LoVo (cell line): ENCODE data around the gene GPATCH1.
A peak's percentile ranks its signal among the peaks of the same experiment; 100 is the strongest.
"Not testable (repeated sequence)": the region's sequence is repeated elsewhere in the genome, so short reads cannot be mapped to it uniquely, and the experiment has no call there.

Experiments
- DNase-seq: peaks from one replicate; pipeline ENCODE4 v3.0.0-alpha.2; 2016; ENCODE audit warnings: low spot score

Gene GPATCH1

DNA sequence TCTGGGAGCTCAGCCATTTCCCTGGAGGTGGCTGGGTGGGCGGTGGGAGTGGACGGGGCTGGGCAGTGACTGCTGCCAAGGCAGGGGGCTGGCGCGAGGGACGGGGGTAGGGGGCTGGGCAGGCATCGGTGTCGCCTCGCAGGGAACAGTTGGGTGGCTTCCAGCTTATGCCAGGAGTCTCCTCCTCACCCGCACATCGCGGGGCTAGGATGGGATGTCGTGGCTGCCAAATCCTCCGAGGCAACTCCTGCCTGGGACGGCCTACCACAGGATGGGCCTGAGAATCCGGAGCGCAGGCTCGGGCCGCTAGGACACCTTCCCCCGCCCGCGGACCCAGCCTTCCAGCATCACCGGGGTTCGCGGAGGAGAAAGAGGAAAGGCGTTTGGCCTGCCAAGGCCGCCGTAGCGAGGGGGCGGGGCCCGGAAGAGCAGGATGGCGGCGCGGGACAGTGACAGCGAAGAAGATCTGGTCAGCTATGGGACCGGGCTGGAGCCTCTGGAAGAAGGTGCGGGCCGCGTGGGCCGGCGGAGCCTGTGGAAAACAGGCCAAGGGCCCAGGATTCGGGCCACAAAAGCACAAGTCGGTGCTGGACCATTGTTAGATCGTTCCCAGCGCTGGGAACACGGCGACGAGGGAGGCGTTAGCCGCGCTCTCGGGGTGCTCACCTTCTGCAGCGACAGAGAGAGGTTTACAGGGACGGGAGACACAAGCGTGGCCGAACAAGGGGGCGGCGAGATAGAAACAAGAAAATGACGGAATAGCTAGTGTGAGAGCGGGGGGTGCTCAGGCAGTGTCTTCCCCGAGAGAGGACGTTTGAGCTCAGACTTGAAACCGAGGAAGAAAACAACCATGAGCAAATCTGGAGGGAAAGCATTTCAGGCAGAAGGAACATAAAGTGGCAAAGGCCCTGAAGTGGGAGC, at the start of gene GPATCH1:
Gene GPATCH1 (plus strand): TSS at position 421 of the 921 bp plus-strand sequence. CDS start 13 bp downstream, at position 434.
- DNase-seq: peak; percentile 86

DNA sequence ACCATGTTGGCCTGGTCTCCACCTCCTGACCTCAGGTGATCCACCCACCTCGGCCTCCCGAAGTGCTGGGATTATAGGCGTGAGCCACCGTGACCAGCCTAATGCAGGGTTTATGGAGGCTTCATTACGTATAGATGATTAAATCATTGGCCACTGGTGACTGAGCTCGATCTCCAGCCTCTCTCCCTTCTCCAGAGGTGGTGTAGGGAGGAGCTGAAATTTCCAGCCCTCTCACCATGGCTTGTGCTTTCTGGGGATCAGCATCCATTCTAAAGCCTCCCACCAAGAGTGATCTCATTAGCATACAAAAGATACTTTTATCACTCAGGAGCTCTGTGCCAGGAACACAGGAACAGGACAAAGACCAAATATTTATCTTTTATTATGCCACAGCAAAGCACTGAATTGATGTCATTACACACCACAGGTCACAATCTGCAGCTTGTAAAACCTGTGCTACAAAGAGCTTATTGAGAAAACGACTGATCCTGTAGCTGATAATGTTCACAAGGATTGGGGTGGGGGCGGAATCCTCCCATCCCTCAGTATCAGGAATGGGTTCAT, 48.7 kb upstream of the GPATCH1 start:
- DNase-seq: peak; percentile 72

DNA sequence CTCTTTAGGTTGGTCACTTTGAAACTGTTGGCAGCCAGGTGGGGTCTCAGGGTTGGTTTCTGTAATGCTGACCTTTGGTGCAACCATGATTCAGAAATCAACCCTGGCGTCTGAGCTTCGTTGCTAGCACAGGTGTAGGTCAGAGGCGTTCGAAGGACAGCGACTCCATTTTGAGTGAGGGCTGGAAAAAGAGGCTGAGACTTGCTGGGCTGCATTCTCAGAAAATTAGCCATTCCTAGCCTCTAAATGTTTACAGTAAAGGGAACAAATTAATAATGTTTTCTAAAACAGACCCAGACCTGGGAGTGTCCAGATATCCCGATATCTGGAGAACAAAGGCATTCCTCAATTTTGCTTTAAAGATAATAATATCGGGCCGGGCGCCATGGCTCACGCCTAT, 45.5 kb upstream of the GPATCH1 start:
- no peak for DNase-seq

DNA sequence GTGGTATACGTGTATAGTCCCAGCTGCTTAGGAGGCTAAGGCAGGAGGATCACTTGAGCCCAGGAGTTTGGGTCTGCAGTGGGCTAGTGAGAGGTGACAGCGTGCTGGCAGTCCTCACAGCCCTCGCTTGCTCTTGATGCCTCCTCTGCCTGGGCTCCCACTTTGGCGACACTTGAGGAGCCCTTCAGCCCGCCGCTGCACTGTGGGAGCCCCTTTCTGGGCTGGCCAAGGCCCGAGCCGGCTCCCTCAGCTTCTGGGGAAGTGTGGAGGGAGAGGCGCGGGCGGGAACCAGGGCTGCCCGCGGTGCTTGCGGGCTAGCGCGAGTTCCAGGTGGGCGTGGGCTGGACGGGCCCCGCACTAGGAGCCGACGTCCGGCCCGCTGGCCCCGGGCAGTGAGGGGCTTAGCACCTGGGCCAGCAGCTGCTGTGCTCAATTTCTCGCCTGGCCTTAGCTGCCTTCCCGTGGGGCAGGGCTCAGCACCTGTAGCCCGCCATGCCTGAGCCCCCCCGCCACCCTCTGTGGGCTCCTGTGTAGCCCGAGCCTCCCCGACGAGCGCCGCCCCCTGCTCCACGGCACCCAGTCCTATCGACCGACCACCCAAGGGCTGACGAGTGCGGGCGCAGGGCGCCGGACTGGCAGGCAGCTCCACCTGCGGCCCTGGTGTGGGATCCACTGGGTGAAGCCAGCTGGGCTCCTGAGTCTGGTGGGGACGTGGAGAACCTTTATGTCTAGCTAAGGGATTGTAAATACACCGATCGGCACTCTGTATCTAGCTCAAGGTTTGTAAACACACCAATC, 44.4 kb upstream of the GPATCH1 start:
- not testable (repeated sequence) for DNase-seq

GRCh38 chr19:33037168-33038025, 43.6 kb upstream of the GPATCH1 start:
- DNase-seq: not testable (repeated sequence)

DNA sequence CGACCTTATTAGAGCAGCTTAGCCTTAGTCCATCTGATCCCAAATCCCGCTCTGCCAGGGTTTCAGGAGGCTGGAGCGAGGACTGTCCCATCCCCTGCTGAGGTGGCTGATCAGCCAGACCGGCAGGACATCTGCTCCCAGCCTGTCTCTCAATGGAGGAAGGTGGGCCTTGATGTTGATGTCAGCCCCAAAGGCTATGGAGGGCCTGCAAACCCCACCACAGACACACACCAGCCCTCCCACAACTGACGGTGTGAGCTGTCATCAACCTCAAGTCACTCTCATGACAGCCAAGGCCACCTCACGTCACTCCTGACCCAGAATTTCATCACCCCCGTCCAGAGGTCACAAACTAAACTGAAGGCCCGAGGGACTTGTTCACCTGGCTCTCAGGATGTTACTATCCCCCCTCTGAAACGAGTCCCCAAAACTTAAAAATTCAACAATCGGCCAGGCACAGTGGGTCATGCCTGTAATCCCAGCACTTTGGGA, 41.8 kb upstream of the GPATCH1 start:
- no peak for DNase-seq

GRCh38 chr19:33039815-33040214, 41.2 kb upstream of the GPATCH1 start:
- no peak for DNase-seq

DNA sequence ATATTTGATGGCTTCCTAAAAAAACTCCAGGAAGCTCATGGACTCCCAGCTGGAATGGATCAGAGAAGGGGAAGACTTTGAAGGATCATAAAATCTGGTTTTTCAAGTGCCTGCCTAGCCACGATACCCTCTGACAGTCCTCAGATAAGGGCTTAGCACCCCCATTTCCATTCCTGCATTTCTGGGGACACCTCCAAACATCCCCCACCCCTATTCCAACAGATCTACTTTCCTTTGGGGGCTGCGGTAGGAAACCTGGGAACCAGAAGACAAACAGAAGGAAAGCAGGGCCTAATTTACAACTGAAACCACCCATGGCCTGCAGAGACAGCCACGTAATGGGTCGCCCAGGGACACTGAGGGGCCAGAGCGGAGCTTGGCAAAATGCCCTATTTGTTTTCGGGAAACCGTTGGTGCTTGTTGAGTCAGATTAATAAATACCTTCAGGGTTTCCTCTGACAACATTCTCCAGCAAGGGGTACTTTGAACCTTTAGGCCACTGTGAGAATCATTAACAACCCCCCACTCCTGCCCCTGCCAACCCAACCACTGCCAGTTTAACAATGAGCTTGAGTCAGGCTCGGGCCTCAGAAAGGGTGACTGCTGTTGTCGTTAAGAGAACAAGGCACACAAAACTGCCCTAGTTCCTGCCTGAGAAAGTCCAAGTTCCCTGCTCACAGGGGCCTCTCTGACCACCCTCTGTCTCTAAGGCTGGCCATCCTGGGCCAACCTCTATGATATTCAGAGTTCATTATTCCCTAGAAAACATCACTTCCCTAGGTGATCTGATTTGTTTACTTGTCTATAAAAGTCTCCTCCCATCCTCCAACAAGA, 39.8 kb upstream of the GPATCH1 start:
- DNase-seq: peak; percentile 99

- DNase-seq: not testable (repeated sequence)
Observed at GRCh38 chr19:33041828-33042160, 39.2 kb upstream of the GPATCH1 start.

DNA sequence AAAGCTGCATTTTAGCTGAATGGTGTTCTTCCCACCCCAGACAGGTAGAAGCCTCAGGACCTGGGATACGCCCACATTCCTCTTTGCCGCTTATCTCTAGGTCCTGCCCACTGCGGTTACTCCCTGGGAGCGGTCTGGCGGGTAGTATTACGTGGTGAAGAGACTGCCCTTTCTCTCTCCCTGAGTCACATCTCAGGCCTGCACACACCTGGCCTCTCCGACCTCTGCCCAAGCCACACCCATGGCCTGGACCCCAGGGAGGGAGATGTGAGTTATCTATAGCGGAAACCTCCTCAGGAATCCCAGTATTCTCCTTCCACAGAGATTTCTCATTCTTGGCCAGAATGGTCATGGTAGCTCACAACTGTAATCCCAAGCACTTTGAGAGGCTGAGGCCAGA, 33.6 kb upstream of the GPATCH1 start:
- DNase-seq: peak; percentile 97

GRCh38 chr19:33048806-33049676, 31.9 kb upstream of the GPATCH1 start:
- DNase-seq: peak; percentile 26

DNA sequence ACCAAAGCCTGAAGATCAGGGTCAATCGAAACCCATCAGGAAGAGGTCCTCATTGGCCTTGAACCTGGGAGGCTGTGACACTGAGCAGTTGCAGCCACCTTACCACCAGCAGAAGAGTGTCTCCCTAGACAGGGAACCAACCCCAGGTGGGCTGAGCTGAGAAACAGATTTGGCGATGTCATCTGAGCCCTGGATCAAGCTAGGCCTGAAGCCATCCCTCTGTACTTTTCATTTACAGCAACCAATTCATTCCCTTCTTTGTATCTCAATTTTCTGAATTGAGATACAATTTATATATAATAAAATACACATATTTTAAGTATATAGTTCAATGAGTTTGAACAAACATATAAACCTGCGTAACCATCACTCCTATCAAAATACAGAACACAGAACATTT, 30.9 kb upstream of the GPATCH1 start:
- no peak for DNase-seq

DNA sequence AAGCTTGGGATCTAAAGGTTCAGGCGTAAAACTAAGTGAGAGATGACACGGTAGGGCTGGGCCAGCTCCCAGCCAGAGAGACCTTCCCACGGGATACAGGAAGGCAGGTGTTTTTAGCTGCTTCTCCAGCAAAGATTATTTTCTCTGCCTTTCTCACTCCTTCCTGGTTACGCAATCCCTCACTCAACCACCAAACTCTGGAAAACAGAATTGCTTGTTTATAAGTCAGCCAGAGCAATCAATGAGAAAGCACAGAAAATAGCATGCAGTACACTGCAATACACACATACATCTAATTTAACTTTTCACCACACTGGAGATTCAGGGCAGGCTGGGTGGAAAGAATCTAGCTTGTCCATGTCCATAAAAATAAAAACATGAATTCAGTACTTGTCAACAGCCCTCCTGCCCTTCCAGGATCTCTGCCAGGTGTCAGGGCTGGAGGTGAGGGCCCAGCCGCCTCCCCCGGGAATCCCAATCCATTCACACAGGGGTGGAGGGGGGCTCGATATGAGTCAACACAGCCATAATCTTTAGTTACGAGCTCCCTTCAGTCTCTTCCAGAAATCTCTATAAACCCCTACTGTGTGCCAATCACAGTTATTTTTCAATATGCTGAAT, 28.5 kb upstream of the GPATCH1 start:
- peak; percentile 71 for DNase-seq

GRCh38 chr19:33054623-33055022, 26.4 kb upstream of the GPATCH1 start:
- DNase-seq: peak; percentile 94

DNA sequence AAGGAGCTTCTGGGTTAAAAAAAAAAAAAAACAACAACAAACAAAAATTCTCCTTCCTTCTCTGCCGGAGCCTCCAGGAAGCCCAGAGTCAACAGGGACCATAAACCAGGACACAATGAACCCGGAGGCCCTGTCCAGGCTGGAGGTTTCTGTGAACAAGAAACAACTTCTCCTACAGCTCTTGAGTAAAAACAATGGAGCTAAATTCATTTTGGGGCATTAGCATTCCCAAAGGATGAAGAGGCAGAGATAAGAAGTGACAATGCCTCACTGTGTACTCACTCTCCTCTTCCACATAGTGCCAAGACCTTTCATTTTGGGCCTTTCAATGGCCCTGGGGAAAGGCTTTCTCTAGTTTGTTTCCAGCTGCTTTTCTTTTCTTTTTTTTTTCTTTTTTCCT, 25.3 kb upstream of the GPATCH1 start:
- no peak for DNase-seq

GRCh38 chr19:33060586-33060985, 20.4 kb upstream of the GPATCH1 start:
- DNase-seq: no peak

GRCh38 chr19:33062902-33063301, 18.1 kb upstream of the GPATCH1 start:
- DNase-seq: no peak

GRCh38 chr19:33063356-33063752, 17.6 kb upstream of the GPATCH1 start:
- peak; percentile 52 for DNase-seq

DNA sequence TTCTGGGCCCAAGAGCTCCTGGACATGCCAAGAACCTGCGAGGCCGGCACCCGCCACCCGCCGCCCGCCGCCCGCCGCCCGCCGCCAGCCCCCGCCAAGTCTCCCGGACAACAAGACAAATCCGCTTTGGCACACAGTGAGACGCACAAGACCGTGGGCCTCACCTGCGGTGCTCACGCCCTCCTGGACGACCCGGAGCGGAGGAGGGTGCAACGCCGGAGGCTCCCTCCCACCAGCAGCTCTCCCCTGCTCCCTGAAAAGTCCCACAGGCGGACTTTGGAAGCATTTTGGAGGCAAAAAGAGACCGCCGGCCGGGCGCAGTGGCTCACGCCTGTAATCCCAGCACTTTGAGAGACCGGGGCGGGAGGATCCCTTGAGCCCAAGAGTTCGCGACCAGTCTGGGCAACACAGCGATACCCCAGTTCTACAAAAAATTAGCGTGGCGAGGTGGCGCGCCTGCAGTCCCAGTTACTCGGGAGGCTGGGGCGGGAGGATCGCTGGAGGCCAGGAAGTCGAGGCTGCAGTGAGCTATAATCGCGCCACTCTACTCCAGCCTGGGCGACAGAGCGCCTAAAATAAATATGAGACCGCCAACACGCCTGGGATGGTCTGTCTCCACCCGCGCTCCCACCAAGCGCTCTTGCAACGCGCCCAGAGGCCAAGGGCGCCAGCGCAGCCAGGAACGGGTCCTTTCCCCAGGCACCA, 17.1 kb upstream of the GPATCH1 start:
- no peak for DNase-seq
